ENCODE results near the gene OVAAL. TPM values are rescaled to one million over a fixed set of nuclear protein-coding genes. Genes with fewer than 3 reads are reported as not detected.

Gene OVAAL
- total RNA-seq, 1 donor from 2014 or later = not detected

DNA sequence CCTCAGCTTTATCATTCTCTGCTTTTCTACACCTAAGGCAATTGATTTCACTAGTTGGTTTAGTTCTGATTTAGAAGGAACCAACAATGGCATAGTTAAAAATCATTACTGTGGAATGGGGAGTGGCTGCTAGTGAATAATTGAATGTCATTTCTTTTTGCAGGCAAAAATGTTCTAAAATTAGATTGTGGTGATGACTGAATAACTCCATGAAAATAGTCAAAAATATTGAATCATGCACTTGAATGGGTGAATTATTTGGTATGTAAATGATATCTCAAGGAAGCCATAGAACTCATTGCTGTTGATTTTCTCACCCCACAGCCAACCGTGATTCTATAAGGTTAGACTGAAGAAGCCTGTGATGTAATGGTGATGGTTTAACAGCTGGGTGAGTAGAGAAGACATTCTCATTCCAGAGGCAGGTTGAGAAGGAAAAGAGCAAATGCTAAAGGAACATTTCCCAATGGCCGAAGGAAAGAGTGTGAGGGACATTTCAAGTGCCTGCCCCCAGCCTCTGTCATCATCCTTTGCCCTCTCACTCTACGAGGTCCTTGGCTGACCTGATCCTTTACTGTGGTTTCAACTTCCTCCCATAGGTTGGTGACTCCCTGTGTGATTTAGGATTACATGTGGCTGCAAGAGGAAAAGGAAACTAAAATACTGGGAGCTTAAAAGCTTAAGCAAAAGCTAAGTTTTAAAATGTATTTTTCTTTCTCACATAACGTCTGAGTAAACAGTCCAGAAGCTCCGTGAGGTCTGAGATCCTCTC lies 12.5 kb downstream of the OVAAL start:
- DNase-seq (ENCODE audit: low read depth in 2 of 2) = no peak

DNA sequence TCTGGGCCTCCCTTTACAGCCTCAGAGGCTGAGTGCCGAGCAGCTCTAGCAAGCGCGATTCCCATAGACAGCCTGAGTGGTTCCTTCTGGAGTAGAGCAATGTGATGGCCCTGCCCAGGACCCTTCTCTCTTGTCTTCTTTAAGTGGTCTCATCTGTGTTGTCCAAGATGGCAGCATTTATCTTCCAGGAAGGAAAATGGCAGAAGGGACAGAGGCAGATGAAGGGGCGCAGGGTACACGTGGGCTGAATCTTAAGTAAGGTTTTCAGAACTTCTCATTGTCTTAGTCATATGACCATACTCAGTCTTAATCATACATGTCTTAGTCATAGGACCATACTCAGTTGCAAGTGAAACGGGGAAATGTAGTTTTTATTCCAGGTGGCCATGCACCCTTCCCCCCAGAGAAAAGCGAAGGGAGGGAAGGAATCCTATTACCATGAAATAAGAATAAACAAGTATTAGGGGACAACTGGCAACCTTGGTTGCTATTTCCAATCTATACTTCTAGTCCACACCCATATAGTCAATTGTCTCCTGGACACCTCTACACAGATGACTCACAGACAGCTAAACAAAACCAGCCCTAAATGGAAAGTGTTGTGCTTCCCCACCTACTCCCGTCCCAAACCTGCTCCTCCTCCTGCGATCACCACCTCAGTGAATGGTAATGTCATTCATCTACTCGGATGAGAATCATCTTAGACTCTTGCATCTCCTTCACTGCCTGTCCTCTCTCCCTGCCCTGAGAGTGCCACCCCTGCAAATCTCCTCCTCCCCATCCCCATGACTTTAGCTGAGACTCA lies 13.3 kb downstream of the OVAAL start:
- no peak for DNase-seq (ENCODE audit: low read depth in 2 of 2)

DNA sequence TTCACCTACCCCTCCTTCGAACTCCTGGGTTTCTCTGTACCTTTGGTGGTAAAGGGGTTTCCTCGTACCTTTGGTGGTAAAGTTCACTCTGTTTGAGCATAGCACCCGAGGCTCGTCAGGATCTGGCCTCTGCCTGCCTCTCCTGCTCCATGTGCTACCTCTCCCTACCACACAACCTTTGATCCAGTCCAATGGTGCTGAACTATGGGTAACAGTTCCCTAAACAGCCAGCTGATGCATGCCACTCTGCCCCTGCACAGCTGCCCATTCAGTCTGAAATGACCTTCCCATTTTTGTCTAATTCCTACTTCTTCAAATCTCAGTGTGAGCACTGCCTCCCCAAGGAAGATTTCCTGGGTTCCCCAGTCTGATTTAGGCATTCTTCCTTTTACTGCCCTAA lies 14.0 kb downstream of the OVAAL start:
- DNase-seq (ENCODE audit: low read depth in 2 of 2) = no peak

DNA sequence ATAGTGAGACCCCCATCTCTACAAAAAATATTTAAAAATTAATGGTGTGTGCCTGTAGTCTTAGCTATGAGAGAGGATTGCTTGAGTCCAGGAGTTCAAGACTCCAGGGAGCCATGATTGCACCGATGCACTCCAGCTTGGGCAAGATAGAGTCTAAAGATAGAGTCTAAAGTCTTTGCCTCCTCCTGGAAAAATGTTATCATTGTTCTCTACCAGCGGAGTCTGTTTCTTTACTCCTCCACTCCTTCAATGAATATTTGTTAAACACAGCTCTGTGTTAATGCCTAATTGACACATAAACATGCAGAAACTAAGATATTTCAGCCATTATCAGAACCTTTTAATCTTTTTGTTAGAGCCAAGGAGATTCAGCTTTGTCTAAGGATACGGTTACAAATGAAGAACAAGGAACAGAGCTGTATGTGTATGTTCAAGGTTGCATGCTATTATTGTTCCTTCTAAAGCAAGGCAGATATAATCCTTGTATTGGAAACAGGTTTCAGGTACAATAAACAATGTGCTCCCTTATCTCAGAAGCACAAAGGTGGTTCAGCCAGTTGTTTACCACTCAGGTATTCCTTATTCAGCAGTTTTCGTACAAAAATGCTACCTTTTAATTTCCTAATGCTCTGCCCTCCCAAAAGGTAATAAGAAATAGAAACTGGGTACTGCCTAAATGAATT lies 15.4 kb downstream of the OVAAL start:
- no peak for DNase-seq (ENCODE audit: low read depth in 2 of 2)

DNA sequence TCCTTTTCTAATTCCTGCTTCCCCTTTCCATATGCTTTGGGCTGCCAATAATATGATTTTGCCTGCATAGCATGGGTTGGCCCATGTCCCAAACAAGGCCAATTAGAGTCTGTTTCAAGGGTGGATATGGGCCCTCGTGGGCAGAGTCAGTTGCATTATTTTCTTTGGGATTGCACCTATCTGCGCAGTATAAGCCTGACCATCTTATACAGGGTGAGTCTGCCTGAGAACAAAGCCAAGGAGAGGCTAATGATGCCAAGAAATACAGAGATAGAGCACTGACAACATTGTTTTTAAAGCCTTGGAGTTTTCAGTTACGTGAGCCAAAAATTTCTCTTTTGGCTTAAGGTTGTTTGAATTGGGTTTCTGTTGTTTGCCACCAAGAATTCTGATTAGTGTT lies 18.6 kb downstream of the OVAAL start:
- DNase-seq (ENCODE audit: low read depth in 2 of 2) = no peak

DNA sequence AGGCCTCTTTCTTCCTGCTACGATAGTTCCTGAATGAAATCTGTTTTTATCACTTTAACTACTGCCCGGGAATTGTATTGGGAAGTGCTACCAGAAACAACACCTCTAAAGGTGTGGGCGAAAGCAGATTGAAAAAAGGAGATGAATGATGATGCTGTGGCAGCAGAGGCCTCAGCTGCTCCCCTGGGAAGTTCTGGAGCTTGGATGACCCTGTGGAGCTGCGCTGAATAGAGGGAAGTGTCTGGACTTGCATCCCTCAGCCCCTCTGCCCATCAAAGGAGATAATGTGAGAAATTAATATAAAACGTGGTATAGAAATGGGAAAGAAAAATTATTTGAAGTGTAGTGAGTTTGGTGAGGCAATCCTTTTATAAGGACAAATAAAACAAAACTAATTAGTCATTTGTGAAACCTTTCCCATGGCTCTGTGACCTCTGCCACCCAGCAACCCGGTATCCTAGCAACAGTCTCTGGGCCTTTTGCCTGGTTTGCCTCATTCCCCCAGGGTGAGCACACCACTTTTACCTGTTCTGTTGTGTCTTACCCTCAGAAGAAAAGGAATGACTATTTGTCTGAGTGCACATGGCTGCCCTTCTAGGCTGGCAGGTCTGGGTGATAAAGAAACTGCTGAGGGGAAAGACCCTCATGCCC lies 21.3 kb downstream of the OVAAL start:
- DNase-seq (ENCODE audit: low read depth in 2 of 2) = peak in 1 of 2 donors; percentile 37

DNA sequence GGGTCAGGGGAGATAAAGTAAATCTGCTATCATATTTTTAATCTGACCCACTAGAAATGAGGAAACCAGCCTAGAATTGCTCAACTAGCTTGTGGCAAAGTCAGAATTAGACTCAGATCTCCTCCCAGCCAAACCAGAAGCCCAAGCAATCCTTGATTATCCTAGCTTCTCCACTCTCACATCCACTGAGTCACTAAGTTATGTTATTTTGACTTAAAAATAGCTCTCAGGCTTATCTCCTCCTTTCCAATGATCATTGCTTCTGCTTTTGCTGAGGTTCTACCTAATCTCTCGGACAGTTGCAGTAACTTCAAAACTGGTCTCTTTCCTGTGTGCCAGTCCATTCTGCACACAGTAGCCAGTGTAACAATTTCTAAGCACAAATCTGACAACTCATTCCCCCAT lies 22.9 kb downstream of the OVAAL start:
- DNase-seq (ENCODE audit: low read depth in 2 of 2) = no peak

DNA sequence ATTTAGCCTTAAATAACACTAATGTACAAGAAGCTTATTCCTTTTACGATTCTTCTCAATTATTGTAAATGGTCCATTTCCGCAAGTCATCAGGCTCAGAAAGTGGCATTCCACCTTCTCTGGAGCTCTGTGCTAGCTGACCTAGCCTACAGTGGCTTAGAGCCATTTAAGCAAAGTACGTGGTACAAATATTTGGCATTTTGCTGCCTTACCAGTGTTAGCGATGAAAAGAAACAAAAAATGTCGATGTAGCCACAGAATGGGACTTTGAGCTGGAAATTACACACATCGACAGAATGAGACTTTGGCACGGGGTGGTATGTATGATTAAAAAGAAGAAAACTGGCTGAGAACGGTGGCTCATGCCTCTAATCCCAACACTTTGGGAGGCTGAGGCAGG lies 26.1 kb downstream of the OVAAL start:
- DNase-seq (ENCODE audit: low read depth in 2 of 2) = no peak

DNA sequence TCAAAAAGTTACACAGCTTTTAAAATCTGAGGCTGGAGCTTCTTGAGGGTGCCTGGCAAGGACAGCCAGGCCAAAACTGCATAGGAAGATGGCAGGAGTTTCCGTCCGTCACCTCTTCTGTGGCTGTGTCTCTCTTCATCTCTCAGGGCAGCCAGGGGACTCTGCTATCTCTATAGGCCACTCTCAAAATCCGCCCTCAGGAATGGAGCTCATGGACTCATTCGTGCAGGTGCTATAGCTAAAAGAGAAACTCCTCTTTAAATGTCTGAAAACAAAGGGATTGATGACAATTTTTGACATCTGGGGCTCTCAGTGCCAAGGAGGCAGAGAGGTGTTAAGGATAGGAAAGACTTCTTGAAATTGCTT lies 27.2 kb downstream of the OVAAL start:
- no peak for DNase-seq (ENCODE audit: low read depth in 2 of 2)

DNA sequence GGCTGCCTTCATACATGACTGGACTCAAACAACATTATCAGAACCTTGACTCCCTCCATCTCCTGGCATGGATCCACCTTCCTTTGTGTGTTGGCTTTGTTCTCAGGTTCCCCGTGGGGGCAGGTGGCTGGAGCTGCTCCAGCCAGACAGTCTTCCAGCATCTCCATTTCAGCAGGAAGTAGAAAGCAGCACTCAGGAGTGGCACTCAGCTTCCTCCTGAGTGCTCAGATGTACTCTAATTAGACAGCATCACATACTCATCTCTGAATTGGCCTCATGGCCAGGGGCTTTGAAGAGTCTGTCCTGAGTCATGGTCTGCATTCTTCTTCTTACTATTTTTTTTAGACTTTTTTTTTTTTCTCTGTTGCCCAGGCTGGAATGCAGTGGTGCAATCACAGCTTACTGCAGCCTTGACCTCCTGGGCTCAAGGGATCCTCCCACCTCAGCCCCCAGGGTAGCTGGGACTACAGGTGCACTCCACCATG lies 27.9 kb downstream of the OVAAL start:
- peak in 1 of 2 donors; percentile 28 for DNase-seq (ENCODE audit: low read depth in 2 of 2)

DNA sequence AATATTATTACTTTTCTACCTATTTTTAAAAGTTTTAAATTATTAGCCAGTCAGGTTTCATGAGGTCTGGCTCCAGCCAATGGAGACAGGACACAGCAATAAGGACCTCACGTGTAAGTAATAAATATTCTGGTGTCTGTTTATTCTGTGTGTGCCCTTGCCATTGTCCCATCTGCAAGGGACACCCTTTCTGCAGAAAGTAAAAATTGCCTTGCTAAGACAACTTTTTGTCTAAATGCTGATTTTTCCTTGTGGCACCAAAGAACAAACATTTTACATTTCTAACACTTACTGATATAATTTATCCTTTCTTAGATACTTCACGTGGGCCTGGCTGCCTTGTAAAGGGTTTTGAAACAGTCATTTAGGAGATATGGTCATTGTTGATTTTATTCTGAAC lies 29.4 kb downstream of the OVAAL start:
- no peak for DNase-seq (ENCODE audit: low read depth in 2 of 2)

DNA sequence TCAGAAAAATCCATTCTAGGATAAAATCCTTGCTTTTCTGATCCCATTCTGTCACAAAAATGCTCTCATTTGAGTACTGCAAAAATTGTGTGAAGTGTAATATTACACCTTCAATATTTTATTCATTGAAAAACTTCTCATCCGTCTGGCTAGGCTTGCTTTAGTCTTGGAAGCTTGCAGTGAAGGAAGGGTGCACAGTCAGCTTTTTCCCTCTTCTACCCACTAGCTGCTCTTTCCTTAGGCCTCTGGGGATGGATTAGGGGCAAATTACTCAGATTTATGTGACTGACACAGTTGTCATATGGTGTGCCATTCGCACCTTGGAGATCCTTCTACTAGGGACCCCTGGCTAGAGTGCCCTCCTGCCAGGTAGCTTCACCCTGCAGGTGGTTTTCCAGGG lies 32.1 kb downstream of the OVAAL start:
- DNase-seq (ENCODE audit: low read depth in 2 of 2) = no peak

DNA sequence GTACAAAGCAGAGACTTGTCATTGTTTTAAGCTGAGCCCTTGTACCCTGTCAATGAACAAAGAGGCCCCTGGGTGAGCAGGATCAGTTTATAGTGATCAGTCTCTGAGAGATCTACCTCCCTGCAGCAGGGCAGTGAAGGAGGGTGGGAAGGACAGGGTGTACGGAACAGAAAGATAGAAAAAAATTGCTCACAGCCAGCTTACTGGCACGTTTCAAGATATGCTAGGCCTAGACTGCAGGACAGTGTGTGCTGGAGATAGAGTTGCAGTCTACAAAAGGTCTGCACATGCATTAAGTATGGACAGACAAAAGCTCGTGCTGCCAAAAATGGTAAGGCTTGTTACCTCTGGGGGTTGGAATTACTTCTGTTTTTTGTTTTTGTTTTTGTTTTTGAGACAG lies 34.6 kb downstream of the OVAAL start:
- DNase-seq (ENCODE audit: low read depth in 2 of 2) = no peak

DNA sequence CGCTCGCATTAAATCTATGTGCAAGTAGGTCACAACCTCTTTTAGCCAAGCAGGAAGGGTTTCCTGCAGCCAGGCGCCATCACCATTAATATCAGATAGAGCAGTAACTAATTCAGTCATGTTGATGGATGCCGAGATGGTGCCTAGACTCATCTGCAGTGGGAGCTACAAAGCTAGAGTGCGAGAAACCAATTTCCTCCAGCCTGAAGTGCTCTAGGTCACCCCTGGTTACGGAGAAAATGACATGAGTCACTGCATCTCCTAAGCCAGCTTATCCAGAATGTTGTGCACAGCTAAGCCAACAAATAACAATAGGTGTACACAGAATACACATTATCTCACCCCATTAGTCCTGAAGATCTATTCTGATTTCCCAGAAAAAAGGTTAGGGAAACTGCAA lies 36.0 kb downstream of the OVAAL start:
- DNase-seq (ENCODE audit: low read depth in 2 of 2) = peak in 1 of 2 donors; percentile 10

DNA sequence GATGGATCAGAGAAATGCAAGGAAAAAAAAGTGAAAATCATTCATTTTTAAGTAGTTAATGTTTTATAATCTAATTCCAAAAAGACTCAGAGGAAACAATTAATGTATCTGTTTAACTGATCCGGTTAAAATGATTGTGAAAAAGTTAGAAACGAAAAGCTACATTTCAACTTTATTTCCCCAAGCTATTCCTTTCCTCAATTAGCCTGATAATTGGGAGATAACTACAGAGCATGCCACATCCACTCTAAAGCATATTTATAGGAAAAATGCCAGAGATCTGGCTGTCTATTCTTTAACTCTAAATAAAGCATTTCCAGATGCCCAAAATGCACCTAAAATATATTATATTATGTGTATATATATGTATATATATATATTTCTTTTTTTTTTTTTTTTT lies 37.2 kb downstream of the OVAAL start:
- DNase-seq (ENCODE audit: low read depth in 2 of 2) = no peak

DNA sequence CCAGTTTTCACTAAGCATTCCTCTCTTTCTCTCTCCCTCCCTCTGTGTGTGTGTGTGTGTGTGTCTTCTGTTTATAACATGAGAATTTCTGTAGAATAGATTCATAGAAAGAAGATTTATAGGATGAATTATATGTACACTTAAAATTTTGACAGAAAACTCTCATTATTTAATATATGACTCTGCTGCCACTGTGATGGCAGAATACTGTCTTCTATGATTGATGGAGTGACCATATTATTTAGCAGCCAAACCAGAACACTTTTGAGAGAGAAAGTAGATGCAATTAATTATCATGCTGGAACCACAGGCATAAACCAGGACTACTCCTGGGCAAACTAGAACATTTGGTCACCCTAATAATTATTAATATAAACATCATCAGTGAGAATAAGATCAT lies 38.8 kb downstream of the OVAAL start:
- no peak for DNase-seq (ENCODE audit: low read depth in 2 of 2)

DNA sequence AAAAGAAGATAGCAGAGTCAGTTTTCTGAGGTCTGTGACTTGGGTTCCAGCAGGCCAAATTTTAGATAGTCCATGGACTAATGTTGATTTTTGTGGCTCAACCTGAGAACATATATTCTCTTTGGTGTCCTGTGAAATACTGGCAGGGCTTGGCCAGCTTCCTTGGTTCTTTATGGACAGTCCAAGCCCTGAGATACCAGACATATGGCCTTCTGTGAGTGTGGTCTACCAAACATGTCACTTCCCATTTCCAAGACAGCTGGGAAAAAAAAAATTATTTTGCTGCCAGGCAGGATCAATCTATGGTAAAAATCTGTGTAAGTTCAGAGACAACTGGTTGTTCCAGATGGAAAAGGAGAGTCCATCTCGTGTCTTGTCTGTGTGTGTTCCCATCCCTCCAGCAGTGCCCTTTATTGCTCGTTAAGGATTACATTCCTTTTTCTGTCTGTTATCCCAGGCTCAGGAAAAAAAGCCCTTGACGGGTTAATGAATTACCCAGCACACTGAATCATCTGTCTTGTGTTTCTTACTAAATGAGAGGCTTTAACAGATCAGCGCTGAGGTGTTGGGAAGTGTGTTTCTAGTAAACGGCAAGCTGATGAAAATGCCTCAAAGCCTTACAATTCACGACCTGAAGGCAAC lies 39.7 kb downstream of the OVAAL start:
- no peak for DNase-seq (ENCODE audit: low read depth in 2 of 2)

DNA sequence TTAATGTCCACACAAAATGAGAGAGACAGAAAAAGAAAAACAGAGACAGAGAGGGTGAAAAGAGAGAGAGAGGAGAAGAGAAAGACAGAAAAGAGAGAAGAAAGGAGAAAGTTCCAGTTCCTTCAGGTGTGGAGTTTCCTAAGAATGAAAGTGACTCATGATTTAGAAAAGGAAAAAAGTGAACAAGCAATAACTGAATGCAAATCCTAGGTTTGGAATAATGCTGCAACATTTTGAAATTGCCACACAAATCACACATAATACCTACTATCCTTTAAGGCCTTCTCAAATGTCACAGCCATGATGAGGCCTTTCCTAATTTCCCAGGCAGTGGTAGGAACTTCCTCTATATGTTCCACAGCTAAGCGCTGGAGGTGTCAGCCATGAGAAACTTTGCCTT lies 41.6 kb downstream of the OVAAL start:
- DNase-seq (ENCODE audit: low read depth in 2 of 2) = no peak

DNA sequence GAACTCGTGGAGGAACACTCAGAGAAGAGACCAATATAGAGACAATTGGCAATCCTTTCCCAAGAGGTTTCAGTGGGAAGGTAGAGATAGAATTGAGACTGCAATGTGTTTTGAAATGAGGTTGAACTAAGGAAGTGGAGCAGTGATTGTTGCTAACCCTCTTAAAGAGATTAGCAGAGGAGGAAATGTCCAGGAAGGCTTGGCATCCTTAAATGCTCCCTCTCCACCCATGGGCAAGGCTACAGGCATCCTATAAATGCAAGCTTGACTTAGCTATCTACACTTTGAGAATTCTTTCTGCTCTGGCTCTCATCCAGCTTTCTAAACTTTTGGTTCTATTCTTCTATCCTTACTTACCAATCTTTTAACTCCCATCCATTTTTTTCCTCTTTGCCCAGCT lies 42.7 kb downstream of the OVAAL start:
- no peak for DNase-seq (ENCODE audit: low read depth in 2 of 2)

DNA sequence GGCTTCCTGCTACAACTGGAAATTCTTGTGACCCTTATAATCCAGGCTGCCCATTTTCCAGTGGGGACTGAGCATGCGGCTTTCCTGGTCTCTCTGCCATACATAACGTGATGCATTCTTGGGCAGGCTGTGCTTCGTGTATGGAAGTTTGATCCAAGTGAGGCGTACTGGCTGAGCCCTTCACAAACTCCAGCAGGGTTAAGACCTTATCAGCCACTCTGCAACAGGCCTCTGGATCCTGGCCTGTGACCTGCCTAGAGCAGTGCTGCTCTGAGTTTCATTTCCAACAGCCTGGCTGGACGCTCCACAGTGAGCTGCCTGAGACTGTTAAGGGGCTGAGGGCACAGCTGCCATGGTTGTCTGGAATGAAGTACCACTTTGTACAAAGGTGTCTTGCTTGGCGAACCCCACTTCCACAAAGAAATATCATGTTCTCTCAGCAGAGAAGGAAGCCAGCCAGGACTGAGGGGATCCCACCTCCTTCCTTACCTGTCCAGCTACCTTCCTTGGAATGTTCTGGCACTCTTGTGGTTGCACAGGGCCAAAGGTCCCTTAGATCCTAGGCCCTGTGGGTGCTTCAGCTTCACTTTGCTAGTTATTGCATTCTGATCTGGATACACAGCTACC lies 44.6 kb downstream of the OVAAL start:
- DNase-seq (ENCODE audit: low read depth in 2 of 2) = no peak

DNA sequence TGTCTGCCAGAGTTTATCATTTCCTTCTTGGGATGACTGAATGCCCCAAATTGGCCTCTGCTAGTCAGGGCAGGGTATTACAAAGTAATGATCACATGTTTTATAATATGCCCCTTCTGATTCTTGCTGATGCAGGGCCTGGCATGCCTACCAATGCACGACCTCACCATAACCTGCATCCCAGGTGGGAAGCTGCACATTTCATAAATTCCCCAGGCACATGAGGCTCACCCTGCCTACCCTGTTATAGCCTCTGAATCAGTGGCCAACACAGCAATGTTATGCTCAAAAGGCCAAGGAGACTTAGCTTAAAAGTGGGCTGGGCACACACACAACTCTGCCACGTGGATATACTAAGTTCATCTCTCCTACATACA lies 45.1 kb downstream of the OVAAL start:
- DNase-seq (ENCODE audit: low read depth in 2 of 2) = no peak

Measured in lung microvascular endothelial cell (primary cell).